Endothelial cell of umbilical vein (primary cell): Measurements from ENCODE around the gene TMEM120B.

ENCODE experiments used
- POLR2A ChIP-seq: IDR thresholded peaks from 2 replicates; pipeline ENCODE4 v1.6.1; 2012; ENCODE audit warnings: low read depth, mild to moderate bottlenecking, control low read depth, low read length
- TF ChIP-seq, protein P1 (sequence below), 2 donors: IDR thresholded peaks; 1 replicate in 1 of 2; 2 replicates in 1 of 2; pipeline ENCODE4 v1.5.1; 2011; ENCODE audit warnings: low read length in 2 of 2, mild to moderate bottlenecking in 2 of 2, moderate library complexity in 2 of 2, control low read depth in 1 of 2, inconsistent platforms in 1 of 2, low read depth in 1 of 2; ENCODE audit not compliant: insufficient read depth in 1 of 2; ENCODE audit errors: extremely low read depth in 1 of 2

- TF ChIP-seq, protein P1, sequence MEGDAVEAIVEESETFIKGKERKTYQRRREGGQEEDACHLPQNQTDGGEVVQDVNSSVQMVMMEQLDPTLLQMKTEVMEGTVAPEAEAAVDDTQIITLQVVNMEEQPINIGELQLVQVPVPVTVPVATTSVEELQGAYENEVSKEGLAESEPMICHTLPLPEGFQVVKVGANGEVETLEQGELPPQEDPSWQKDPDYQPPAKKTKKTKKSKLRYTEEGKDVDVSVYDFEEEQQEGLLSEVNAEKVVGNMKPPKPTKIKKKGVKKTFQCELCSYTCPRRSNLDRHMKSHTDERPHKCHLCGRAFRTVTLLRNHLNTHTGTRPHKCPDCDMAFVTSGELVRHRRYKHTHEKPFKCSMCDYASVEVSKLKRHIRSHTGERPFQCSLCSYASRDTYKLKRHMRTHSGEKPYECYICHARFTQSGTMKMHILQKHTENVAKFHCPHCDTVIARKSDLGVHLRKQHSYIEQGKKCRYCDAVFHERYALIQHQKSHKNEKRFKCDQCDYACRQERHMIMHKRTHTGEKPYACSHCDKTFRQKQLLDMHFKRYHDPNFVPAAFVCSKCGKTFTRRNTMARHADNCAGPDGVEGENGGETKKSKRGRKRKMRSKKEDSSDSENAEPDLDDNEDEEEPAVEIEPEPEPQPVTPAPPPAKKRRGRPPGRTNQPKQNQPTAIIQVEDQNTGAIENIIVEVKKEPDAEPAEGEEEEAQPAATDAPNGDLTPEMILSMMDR (IDR thresholded peaks at IDR 0.05; ENCODE audit: extremely low read depth in 1 of 2, insufficient read depth in 1 of 2, low read depth in 1 of 2, low read length in 2 of 2): no peak
- TF ChIP-seq POLR2A: no peak
These were observed 1.2 kb downstream of the TMEM120B start for GRCh38 chr12:121713793-121714192.
